Fibroblast of mammary gland (primary cell): ENCODE results near the gene GLRX.
A peak's percentile ranks its signal among the peaks of the same experiment; 100 is the strongest.

Experiments used
- DNase-seq: peaks from one replicate; pipeline ENCODE4 v3.0.0-alpha.2; 2010; ENCODE audit warnings: low read depth
- H3K4me3 ChIP-seq: 2 replicates; pipeline ENCODE4 v1.5.1; 2011; ENCODE audit warnings: low read depth, mild to moderate bottlenecking, low read length, moderate library complexity; ENCODE audit not compliant: control insufficient read depth
- CTCF ChIP-seq: conservative IDR thresholded peaks from 2 replicates; pipeline ENCODE4 v1.5.1; 2011; ENCODE audit warnings: low read depth, low read length, inconsistent platforms; ENCODE audit not compliant: control insufficient read depth, insufficient read depth

The GLRX gene

GRCh38 chr5:95822043-95822541 lies 434 bp downstream of the GLRX start:
- no peak for TF ChIP-seq CTCF
- peak overlapping the region; percentile 65 for H3K4me3 ChIP-seq
- peak; percentile 63 for DNase-seq

GRCh38 chr5:95821110-95822021 lies 1.2 kb downstream of the GLRX start:
- no peak for TF ChIP-seq CTCF
- no peak for DNase-seq
- H3K4me3 ChIP-seq, result peak overlapping the region; percentile 65

- no peak overlapping the region for H3K4me3 ChIP-seq
- TF ChIP-seq CTCF, result no peak
- DNase-seq, result no peak
These were observed 4.1 kb downstream of the GLRX start for GRCh38 chr5:95818181-95819147.

- peak; percentile 55 for DNase-seq
- no peak overlapping the region for H3K4me3 ChIP-seq
- TF ChIP-seq CTCF, result no peak
These were observed 5.1 kb downstream of the GLRX start for GRCh38 chr5:95817430-95817829.

- no peak for TF ChIP-seq CTCF
- DNase-seq, result no peak
- H3K4me3 ChIP-seq, result no peak overlapping the region
These were observed 5.8 kb downstream of the GLRX start for GRCh38 chr5:95816776-95817175.

GRCh38 chr5:95816341-95816740 lies 6.2 kb downstream of the GLRX start:
- no peak overlapping the region for H3K4me3 ChIP-seq
- TF ChIP-seq CTCF, result no peak
- DNase-seq, result no peak
